ENCODE measurements around the gene PXDN. TPM values are rescaled to one million over a fixed set of nuclear protein-coding genes. Genes with fewer than 3 reads are reported as not detected.
"Not testable (repeated sequence)": the region's sequence is repeated elsewhere in the genome, so short reads cannot be mapped to it uniquely, and the experiment has no call there.

PXDN gene
- polyA plus RNA-seq, 4 donors: 168 to 180 (median 173) TPM

DNA sequence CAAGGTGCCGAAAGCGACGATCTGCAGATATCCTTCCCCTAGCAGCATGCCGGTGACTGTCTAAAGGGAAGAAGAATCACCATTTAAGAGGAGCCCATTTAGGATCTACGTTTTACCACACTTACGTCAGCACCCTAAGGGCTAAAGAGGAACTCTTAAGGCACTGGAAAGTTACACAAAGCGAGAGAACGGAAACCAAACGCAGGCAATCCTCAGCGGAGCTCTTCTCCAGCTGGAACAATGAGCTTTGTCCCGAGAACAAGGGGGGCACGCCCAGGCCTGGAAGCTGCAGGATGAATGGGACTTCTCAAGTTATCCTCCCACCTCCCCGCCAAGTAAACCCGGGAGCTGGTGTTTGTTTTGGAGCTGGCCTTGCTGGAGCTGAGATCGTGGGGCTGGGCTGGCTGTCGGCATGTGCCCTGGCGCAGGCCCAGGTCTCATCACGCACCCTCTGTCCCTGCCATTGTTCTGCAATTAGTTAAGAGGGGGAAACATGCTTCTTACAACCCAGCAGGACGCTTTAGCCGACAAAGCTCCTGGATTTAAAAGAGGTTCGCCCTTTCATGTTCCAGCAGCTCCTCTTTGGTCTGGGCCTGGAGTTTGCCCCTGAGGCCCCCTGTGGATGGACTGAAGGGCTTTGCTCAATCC is 36.4 kb downstream of the PXDN start:
- DNase-seq (ENCODE audit: low read depth in 4 of 4, low spot score in 3 of 4): no peak

- DNase-seq (ENCODE audit: low read depth in 4 of 4, low spot score in 3 of 4): not testable (repeated sequence)
Observed at GRCh38 chr2:1706089-1706841, 38.0 kb downstream of the PXDN start.

DNA sequence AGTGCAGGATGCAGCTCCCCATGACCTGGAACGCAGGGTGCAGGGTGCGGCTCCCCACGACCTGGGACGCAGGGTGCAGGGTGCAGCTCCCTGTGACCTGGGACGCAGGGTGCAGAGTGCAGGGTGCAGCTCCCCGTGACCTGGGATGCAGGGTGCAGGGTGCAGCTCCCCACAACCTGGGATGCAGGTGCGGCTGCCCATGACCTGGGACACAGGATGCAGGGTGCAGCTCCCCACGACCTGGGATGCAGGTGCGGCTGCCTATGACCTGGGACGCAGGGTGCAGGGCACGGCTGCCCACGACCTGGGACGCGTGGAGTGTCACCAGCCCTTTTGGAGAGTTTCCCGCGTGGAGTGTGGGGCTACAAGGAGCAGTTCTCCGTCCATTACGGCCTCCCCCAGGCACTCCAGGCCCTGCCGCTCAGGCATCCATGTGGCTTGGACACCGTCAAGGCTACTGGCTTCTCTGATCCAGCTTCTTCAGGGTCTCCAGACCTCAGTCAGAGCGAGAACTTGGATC is 38.7 kb downstream of the PXDN start:
- no peak for DNase-seq (ENCODE audit: low read depth in 4 of 4, low spot score in 3 of 4)

- DNase-seq (ENCODE audit: low read depth in 4 of 4, low spot score in 3 of 4): no peak
Observed at GRCh38 chr2:1704631-1705556, 39.4 kb downstream of the PXDN start.

- DNase-seq (ENCODE audit: low read depth in 4 of 4, low spot score in 3 of 4): no peak
Observed at GRCh38 chr2:1702186-1702565, 42.1 kb downstream of the PXDN start.

GRCh38 chr2:1701556-1702185 is 42.6 kb downstream of the PXDN start:
- DNase-seq (ENCODE audit: low read depth in 4 of 4, low spot score in 3 of 4): no peak

GRCh38 chr2:1701020-1701419 is 43.3 kb downstream of the PXDN start:
- no peak for DNase-seq (ENCODE audit: low read depth in 4 of 4, low spot score in 3 of 4)

DNA sequence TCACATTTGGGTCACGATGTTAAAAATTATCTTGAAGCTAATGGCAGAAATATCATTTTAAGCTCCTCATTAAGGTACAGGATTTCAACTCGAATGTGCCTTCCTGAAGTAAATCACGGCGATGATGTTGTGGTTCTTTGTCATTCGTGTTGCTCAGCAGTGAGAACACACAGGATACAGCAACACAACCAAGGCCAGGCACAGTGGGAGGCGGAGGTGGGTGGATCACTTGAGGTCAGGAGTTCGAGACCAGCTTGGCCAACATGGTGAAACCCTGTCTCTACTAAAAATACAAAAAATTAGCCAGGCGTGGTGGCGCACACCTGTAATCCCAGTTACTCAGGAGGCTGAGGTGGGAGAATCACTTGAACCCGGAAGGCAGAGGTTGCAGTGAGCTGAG is 43.9 kb downstream of the PXDN start:
- DNase-seq (ENCODE audit: low read depth in 4 of 4, low spot score in 3 of 4): not testable (repeated sequence)

GRCh38 chr2:1698188-1698945 is 45.9 kb downstream of the PXDN start:
- no peak for DNase-seq (ENCODE audit: low read depth in 4 of 4, low spot score in 3 of 4)

GRCh38 chr2:1697601-1698000 is 46.7 kb downstream of the PXDN start:
- no peak for DNase-seq (ENCODE audit: low read depth in 4 of 4, low spot score in 3 of 4)

DNA sequence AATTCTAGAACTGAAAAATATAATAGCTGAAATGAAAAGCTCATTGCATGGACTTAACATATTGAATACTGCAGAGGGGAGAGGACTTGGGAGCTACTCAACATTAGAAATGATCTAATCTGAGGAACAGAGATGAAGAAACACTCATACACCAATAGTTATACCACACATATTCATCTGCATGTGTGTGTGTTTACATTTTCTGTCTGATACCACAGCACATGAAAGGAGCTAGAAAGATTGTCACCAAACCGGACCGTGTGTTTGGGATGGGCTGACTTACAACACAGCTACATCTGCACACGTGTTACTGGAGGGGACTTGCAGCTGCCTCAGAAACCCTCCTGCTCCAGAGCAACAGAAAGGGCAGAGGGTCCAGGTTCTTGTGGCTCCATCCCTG is 47.8 kb downstream of the PXDN start:
- DNase-seq (ENCODE audit: low read depth in 4 of 4, low spot score in 3 of 4): no peak

- DNase-seq (ENCODE audit: low read depth in 4 of 4, low spot score in 3 of 4): no peak
Observed at GRCh38 chr2:1694371-1695271, 49.7 kb downstream of the PXDN start.

DNA sequence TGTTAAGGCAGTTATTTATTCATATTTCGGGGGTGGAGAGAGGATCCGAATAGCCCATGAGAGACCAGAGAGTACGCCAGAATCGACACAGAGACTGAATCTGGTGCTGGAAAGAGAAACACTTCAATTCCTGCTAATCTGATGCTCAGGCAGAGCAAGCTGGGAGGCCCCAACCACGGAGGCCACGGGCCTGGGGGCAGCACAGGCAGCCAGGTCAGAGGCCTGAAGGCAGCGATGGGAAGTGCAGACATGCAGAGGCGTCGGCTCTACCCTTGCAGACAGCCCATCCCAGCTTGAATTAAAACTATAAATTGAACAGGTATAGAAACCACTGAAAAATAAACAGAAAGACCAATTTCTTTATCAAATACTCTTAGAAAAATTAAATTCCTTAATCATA is 50.6 kb downstream of the PXDN start:
- DNase-seq (ENCODE audit: low read depth in 4 of 4, low spot score in 3 of 4): no peak

DNA sequence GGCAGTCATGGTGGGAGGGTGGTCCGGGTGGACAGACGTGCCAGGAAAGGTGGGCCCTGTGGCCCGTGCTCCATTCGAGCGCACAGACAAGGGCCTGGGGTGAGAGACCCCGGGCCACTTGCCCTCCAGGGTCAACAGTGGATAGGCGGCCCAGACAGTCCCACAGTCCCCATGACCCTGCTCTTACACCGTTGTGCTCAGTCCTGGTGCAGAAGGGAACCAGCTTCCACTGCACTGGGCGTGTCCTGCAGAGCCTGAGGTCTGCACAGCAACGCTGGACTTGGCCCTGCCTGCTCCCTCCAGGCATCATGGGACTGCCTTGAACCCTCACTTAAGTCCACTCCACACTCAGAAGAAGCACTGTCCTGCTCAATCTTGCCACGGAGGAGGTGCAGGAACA is 52.0 kb downstream of the PXDN start:
- DNase-seq (ENCODE audit: low read depth in 4 of 4, low spot score in 3 of 4): no peak

GRCh38 chr2:1691366-1691765 is 52.9 kb downstream of the PXDN start:
- DNase-seq (ENCODE audit: low read depth in 4 of 4, low spot score in 3 of 4): no peak

- no peak for DNase-seq (ENCODE audit: low read depth in 4 of 4, low spot score in 3 of 4)
Observed at GRCh38 chr2:1690056-1690775, 54.1 kb downstream of the PXDN start.

DNA sequence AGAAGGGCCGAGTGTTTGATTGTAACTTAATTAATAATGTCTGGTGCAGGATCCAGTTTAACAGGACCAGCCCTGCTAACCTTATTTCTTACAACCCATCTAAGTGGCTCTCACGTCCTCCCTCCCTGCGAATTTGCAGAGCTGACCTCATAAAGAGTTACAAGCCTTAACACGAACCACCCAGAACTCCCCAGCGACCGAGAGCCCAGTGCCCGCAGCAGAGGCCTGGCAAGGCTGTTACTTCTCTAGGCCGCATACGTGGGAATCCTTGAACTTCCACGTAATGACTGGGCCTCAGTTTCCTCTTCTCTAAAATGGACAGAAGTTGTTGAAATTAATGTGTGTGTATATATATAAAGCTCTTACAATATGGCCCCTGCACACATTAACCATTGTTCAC is 55.5 kb downstream of the PXDN start:
- no peak for DNase-seq (ENCODE audit: low read depth in 4 of 4, low spot score in 3 of 4)

DNA sequence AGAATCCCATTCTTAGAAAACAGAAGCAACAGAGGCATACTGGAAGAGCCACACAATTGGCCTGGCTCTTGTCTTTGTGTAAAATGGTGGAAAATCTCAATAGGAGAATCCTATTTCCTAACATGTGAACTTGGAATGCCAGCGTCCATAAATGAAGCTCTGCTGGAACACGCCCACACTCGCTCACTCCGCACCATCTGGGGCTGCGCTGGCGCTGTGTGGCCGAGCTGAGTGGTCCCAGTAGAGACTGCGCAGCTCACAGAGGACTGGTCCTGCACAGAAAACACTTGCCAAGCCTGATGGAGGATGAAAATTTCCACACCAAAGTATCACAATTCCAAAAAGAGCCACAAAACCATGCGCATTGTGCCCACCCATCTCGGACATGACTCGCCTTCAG is 56.2 kb downstream of the PXDN start:
- no peak for DNase-seq (ENCODE audit: low read depth in 4 of 4, low spot score in 3 of 4)
